ENCODE data around the gene PARP15.
"Not testable (repeated sequence)": the region's sequence is repeated elsewhere in the genome, so short reads cannot be mapped to it uniquely, and the experiment has no call there.

The PARP15 gene

GRCh38 chr3:122618614-122619013 is 41.2 kb downstream of the PARP15 start:
- DNase-seq, result no peak

GRCh38 chr3:122619040-122619439 is 41.6 kb downstream of the PARP15 start:
- no peak for DNase-seq

- no peak for DNase-seq
These were observed 42.9 kb downstream of the PARP15 start for GRCh38 chr3:122620399-122620798.

DNA sequence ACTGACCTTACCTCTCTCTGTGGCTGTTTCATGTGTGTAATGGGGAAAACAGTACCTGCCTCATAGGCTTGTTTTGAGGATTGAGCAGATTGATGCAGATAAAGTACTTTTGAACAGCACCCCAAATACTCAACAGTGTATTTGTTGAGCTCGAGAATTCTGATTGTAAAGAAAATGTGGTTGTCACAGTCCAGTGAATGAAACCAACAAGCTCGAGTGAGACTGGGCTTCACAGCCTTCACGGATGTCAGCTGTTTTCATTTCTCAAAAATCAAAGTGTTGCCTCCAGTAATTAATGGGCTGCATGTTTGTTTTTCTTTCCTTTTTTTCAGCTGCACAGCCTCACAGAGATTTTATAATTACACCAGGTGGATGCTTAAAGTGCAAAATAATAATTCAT is 43.7 kb downstream of the PARP15 start:
- no peak for DNase-seq

GRCh38 chr3:122623031-122623829 is 45.8 kb downstream of the PARP15 start:
- DNase-seq, result no peak

- DNase-seq, result no peak
These were observed 49.2 kb downstream of the PARP15 start for GRCh38 chr3:122626515-122627180.

GRCh38 chr3:122627301-122627700 is 49.9 kb downstream of the PARP15 start:
- no peak for DNase-seq

DNA sequence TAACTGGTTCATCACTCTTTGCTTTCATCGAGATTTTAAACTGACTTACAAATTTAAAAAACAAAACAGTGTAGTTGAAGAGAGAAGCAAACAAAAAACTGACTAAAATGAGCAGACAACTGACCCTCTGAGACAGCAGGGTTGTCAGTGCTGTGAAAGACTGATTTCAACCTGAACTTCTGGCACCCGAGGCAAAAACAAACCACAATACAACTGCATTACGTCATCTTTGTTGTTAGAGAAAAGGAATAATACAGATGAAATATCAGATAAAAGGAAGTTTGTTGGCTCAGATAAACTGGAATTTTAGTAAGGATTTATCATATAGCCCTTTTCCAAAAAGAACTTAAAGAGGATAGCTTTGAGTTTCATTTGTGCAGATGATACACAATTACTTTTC is 51.1 kb downstream of the PARP15 start:
- DNase-seq, result no peak

DNA sequence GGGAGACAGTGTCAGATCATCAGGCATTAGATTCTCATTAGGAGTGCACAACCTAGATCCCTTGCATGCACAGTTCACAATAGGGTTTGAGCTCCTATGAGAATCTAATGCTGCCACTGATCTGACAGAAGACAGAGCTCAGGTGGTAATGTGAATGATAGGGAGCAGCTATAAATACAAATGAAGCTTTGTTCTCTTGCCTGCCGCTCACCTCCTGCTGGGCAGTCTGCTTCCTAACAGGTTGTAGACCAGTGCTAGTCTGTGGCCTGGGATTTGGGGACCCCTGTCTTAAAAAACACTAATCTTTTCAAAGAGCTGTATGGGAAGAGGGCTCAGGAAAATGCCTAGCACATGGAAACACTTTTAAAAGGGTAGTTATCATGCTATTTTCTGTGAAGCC is 52.3 kb downstream of the PARP15 start:
- no peak for DNase-seq

GRCh38 chr3:122635789-122636188 is 58.3 kb downstream of the PARP15 start:
- no peak for DNase-seq

GRCh38 chr3:122636697-122637096 is 59.2 kb downstream of the PARP15 start:
- DNase-seq, result no peak

- no peak for DNase-seq
These were observed 63.1 kb downstream of the PARP15 start for GRCh38 chr3:122640437-122640999.

DNA sequence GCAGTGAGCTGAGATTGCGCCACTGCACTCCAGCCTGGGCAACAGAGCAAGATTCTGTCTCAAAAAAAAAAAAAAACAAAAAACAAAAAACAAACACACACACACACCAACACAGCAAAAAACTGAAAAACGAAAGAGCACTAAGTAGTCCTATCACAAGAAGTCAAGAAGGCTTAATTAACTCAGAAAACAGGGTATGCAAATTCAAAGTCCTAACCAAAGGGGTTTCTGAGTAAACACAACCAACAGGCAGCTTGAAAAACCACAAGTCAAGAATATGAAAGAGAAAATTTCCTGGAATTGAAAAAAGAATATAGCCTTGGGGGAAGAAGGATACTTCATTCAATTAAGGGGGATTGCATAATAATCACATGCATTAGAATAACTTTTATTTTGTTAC is 65.5 kb downstream of the PARP15 start:
- DNase-seq, result no peak

DNA sequence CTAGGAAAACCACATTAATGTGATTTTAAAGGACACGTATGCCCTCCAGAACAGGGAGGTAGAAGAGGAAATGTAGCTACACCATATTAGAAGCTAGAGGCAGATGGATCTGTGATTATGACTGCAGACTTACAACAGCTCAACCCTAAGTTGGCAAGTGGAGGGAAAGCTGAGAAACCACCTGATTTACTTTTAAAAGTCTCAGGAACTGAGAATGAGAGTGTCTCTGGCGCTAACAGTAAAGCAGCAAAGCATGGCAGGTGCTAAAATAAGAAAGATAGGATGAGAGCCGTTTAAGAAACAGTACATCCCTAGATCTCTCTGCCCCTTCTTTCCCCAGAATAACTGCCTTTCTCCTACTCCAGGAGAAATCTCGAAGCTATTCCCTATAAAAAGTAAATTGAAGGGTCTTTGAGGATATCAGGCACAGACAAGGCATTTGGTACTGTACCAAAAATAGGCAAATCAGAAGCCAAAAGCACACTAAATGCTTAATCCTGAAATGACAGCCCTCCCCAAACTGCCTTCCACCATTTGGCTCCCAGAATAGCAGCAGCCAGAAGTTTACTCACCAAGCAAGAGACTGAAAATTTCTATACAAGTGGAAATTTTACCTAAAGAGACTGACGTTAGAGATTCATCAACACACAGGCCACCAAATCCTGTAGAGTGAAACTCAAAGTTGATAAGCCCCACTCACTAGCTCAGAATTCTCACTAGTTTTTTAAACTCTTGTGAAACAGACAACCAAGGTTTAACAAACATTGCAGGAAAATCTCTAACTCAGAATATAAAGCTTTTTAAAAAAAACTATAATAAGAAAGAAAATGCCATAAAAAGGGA is 68.9 kb downstream of the PARP15 start:
- no peak for DNase-seq

GRCh38 chr3:122651233-122651907 is 73.9 kb downstream of the PARP15 start:
- DNase-seq, result not testable (repeated sequence)

- DNase-seq, result not testable (repeated sequence)
These were observed 74.5 kb downstream of the PARP15 start for GRCh38 chr3:122651962-122652361.

GRCh38 chr3:122658336-122658735 is 80.9 kb downstream of the PARP15 start:
- not testable (repeated sequence) for DNase-seq

DNA sequence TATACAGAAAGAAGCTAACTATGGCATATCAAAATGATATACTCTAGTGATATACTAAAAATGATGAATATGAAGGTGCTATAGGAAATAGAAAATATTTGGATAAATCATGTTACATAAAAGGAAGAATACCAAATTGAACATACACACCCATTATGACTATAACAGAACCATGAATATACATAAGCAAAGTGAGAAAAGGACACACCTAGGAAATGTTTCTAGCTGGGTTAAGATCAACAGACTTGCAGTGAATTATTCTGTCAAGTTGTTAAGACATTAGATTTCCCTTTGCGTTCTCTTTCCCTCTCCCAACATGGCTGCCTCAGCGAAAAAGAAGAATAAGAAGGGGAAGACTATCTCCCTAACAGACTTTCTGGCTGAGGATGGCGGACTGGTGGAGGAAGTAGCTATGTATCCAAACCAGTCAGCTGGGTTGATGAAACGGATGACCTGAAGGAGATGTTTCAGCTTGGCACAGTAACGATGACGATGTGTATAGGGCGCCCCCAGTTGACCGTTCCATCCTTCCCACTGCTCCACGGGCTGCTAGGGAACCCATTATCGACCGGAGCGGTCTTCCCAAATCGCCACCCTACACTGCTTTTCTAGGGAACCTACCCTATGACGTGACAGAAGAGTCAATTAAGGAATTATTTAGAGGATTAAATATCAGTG is 83.0 kb downstream of the PARP15 start:
- DNase-seq, result no peak

- DNase-seq, result no peak
These were observed 84.2 kb downstream of the PARP15 start for GRCh38 chr3:122661633-122662032.

GRCh38 chr3:122662505-122662904 is 85.1 kb downstream of the PARP15 start:
- DNase-seq, result no peak

Measured in amygdala (tissue), 56 donors.